ENCODE data around the gene CATSPERE. TPM values are rescaled to one million over a fixed set of nuclear protein-coding genes. Genes with fewer than 3 reads are reported as not detected.
A peak's percentile ranks its signal among the peaks of the same experiment; 100 is the strongest.

Gene CATSPERE
- total and polyA plus RNA-seq, 2 of the 8 experiments (the other 6 are each of a cell fraction or from before 2014, with no cell fraction given) = 0.05 to 0.45 TPM

DNA sequence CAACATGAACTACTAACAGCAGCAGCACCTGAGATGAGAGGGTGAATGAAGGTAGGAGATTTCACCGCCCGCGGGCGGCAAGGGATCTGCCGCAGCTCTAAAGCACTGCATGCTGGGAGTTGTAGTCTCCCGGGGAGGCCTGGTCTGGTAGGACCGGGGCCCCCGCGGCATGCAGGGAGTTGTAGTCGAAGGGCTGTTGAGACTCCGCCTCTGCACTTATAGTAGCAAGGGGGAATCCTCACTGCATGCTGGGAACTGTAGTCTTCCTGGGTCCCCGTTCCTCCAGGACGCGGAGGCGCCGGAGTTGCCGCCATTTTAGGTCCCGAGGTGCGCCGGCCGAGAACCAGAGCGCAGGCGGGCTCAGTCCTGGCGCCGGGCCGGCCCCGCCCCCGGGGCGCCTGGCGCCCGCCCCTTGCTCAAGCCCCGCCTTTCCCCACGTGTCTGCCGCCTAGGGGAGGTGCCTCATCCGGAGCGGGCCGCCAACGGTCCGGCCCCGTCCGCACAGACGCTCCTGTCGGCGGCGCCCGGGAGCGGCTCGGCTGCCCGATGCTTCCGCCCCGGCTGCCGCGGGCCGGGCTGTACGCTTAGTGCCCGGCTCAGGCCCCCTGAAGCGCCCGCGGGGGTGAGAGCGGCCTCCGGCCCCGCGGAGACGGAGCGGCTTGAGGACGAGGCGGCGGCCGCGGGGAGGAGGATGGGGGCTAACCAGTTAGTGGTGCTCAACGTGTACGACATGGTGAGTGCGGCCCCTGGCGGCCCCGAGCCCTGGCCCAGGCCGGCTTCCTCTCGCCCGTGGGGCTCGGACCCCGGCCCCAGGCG is 191.8 kb downstream of the CATSPERE start, which contains the start of gene DESI2 (continued):
- TF ChIP-seq, protein P1, sequence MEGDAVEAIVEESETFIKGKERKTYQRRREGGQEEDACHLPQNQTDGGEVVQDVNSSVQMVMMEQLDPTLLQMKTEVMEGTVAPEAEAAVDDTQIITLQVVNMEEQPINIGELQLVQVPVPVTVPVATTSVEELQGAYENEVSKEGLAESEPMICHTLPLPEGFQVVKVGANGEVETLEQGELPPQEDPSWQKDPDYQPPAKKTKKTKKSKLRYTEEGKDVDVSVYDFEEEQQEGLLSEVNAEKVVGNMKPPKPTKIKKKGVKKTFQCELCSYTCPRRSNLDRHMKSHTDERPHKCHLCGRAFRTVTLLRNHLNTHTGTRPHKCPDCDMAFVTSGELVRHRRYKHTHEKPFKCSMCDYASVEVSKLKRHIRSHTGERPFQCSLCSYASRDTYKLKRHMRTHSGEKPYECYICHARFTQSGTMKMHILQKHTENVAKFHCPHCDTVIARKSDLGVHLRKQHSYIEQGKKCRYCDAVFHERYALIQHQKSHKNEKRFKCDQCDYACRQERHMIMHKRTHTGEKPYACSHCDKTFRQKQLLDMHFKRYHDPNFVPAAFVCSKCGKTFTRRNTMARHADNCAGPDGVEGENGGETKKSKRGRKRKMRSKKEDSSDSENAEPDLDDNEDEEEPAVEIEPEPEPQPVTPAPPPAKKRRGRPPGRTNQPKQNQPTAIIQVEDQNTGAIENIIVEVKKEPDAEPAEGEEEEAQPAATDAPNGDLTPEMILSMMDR (IDR thresholded peaks at IDR 0.05; ENCODE audit: control extremely low read depth in 1 of 3, insufficient read depth in 1 of 3, low read depth in 1 of 3, low read length in 3 of 3) = peak; percentile 3 to 38 (median 31); a peak in 3 of 4 replicates
